Fibroblast of mammary gland (primary cell): ENCODE data around the gene ADAMTS4.

Source experiments
- DNase-seq: peaks from one replicate; pipeline ENCODE4 v3.0.0-alpha.2; 2010; ENCODE audit warnings: low read depth
- H3K4me3 ChIP-seq: 2 replicates; pipeline ENCODE4 v1.5.1; 2011; ENCODE audit warnings: low read depth, mild to moderate bottlenecking, low read length, moderate library complexity; ENCODE audit not compliant: control insufficient read depth
- TF ChIP-seq, protein P1 (sequence below): conservative IDR thresholded peaks from 2 replicates; pipeline ENCODE4 v1.5.1; 2011; ENCODE audit warnings: low read depth, low read length, inconsistent platforms; ENCODE audit not compliant: control insufficient read depth, insufficient read depth

Gene ADAMTS4

DNA sequence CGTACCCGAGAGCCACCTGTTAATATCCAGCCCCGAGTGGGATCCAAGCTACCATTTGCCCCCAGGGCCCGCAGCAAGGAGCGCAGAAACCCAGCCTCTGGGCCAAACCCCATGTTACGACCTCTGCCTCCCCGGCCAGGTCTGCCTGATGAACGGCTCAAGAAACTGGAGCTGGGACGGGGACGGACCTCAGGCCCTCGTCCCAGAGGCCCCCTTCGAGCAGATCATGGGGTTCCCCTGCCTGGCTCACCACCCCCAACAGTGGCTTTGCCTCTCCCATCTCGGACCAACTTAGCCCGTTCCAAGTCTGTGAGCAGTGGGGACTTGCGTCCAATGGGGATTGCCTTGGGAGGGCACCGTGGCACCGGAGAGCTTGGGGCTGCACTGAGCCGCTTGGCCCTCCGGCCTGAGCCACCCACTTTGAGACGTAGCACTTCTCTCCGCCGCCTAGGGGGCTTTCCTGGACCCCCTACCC, 38.1 kb downstream of the ADAMTS4 start:
- no peak overlapping the region for H3K4me3 ChIP-seq
- TF ChIP-seq, protein P1, sequence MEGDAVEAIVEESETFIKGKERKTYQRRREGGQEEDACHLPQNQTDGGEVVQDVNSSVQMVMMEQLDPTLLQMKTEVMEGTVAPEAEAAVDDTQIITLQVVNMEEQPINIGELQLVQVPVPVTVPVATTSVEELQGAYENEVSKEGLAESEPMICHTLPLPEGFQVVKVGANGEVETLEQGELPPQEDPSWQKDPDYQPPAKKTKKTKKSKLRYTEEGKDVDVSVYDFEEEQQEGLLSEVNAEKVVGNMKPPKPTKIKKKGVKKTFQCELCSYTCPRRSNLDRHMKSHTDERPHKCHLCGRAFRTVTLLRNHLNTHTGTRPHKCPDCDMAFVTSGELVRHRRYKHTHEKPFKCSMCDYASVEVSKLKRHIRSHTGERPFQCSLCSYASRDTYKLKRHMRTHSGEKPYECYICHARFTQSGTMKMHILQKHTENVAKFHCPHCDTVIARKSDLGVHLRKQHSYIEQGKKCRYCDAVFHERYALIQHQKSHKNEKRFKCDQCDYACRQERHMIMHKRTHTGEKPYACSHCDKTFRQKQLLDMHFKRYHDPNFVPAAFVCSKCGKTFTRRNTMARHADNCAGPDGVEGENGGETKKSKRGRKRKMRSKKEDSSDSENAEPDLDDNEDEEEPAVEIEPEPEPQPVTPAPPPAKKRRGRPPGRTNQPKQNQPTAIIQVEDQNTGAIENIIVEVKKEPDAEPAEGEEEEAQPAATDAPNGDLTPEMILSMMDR = no peak
- DNase-seq = no peak

DNA sequence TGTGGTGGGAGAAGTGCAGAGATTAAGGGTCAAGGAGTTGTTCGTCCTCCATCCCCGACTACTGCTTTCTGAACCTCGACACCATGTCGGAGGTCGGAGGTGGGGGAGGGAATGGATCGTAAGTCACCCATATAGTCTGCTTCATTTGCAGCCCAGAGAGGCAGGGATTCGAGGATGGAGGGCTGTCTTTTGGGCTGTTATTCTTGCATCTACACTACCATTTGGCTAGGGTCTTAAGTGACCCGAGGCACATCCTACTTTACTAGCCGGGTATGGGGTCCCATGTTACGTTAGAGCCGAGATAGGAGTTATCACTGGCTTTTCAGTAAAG, 39.0 kb downstream of the ADAMTS4 start:
- peak overlapping the region; percentile 91 for H3K4me3 ChIP-seq
- no peak for DNase-seq
- TF ChIP-seq, protein P1 = no peak

DNA sequence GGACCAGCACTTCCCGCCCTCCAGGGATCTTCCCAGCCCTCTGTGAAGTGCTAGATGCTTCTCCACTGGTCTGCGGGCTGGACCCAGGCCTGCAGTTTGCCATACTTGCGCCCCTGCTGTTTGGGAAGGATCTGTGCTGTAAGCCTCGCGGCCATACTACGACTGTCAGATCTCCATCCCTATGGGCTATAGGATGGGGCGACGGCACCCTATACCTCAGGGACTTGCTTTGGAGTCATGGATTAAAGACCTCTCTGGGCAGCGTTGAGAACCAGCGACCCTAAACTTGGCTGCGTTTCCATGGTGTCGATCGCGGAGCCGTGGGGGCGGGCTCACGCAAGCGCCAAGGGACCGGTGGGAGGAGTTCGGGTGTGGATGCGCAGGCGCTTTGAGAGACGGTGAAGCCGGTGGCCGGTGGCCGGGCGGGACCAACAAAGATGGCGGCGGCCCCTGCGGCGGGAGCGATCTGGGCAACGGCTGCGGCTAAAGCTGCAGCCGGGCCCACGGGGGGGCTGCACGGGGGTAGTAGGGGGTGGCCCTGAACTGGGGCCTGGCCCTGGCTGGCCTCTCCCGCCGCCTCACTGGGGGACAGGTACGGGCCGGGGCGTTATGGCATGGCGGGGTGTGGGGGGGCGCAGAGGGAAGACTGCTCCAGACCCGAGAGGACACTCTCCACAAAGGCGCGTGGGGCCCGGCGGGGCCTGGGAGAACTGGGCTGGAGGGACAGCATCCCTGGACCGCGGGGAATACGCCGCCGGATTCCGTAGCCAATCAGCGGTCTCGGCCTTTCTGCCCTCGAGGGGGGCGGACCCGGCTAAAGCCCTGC, 39.6 kb downstream of the ADAMTS4 start, which contains the start of gene USP21:
USP21 (plus strand) TSS at position 414 of the 826 bp plus-strand sequence. CDS start 1,141 bp downstream, outside the sequence.
- TF ChIP-seq, protein P1 = peak; percentile 39
- peak; percentile 84 for DNase-seq
- H3K4me3 ChIP-seq = peak within 1 kb of the TSS; percentile 91

DNA sequence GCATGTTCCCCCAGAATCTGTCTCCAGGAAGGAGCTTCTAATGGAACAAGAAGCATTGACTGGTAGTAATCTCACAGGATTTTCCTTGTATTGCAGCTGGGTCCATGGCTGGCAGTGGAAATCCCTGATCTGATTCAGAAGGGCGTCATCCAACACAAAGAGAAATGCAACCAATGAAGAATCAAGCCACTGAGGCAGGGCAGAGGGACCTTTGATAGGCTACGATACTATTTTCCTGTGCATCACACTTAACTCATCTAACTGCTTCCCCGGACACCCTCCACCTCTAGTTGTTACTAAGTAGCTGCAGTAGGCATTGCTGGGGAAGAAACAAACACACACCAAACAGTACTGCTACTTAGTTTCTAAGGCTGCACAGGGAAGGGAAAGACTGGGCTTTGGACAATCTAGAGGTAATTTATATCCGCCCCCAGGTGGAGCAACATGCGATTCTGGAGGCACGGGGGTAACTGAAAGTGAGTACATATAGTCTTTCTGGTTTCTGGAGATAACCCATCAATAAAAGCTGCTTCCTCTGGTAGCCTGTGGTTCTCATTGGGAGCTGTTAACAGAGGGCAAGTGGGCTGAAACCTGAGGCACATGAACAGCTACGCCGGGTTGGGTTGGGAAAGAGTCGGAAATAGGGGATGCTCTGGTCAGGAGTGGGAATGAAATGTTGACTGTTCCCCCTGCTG, 40.4 kb downstream of the ADAMTS4 start:
- no peak overlapping the region for H3K4me3 ChIP-seq
- DNase-seq = no peak
- TF ChIP-seq, protein P1 = no peak

DNA sequence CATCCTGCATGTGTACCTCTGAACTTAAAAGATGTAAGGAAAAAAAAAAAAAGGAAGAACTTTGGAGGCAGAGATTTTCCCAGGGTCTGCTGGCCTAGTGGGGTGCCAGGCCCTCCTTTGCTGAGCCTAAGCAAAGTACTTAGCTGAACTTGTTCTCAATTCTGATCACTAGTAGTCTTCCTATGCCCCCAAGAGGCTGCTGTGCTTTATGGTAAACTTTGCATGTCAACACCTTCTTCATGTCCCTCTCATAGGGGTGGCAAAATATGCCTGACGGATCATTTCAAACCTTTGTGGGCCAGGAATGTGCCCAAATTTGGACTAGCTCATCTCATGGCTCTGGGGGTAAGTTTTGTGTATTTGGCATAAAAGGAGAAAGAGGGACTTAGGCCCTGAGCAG, 41.0 kb downstream of the ADAMTS4 start:
- no peak overlapping the region for H3K4me3 ChIP-seq
- TF ChIP-seq, protein P1 = no peak
- DNase-seq = no peak

DNA sequence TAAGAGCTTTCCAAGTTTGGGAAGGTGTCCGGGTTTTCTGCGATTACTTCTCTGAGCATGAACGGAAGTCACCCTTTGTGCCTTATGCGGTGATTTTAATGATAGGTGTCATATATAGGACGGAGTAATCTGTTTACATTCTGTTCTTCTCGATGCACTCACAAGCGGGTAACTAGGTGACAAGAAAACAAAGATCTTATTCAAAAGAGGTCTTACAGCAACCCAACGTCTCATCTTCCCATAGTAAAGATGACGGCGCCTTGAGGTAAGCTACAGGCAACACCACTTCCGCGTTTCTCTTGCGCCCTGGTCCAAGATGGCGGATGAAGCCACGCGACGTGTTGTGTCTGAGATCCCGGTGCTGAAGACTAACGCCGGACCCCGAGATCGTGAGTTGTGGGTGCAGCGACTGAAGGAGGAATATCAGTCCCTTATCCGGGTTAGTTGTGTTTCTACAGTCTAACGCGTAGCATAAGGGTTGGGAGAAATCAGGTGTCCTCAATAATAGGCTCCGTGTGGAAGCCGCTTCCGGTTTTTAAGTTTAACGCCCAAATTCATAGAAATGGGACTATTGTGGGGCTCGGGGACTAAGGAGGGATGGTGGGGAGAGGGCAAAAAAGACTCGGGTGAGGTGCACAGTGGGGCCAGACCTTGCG, 45.0 kb downstream of the ADAMTS4 start, which contains the start of gene UFC1:
UFC1 (plus strand) TSS at position 297 of the 656 bp plus-strand sequence; CDS start at position 317, 20 bp downstream.
- H3K4me3 ChIP-seq = peak within 1 kb of the TSS; percentile 99
- DNase-seq = peak; percentile 90
- TF ChIP-seq, protein P1 = no peak
